CD8-positive, alpha-beta memory T cell (primary cell): Measurements from ENCODE around the gene HOXC11. TPM values are rescaled to one million over a fixed set of nuclear protein-coding genes. Genes with fewer than 3 reads are reported as not detected.
A peak's percentile ranks its signal among the peaks of the same experiment; 100 is the strongest.

Source experiments
- CTCF ChIA-PET: fragments of 350-600 bp; sonication (Branson Sonifier 250); formaldehyde crosslinking; loops from one replicate; lab custom pipeline; 2021; ENCODE audit warnings: antibody characterized with exemption; lab: Charles Lee
- POLR2A ChIA-PET: fragments of 350-600 bp; sonication (Branson Sonifier 250); formaldehyde crosslinking; loops from one replicate; lab custom pipeline; 2021; ENCODE audit warnings: antibody characterized with exemption; lab: Charles Lee
- DNase-seq, 5 donors: peaks; one replicate each; pipeline versions ENCODE4 v3.0.0 to v3.0.0-alpha.2; 2020 to 2022; ENCODE audit warnings: mixed read lengths in 1 of 5
- H3K27ac ChIP-seq: one replicate; pipeline ENCODE4 v1.7.0; 2013; ENCODE audit warnings: low read depth, mild to moderate bottlenecking, low read length, moderate library complexity
- H3K27me3 ChIP-seq: 2 replicates; pipeline ENCODE4 v1.7.0; 2013; ENCODE audit warnings: low read length, mild to moderate bottlenecking; ENCODE audit not compliant: insufficient read depth, poor library complexity, severe bottlenecking
- H3K36me3 ChIP-seq: 2 replicates; pipeline ENCODE4 v1.7.0; 2013; ENCODE audit warnings: mild to moderate bottlenecking, low read length, moderate library complexity; ENCODE audit not compliant: insufficient read depth
- H3K4me1 ChIP-seq: 2 replicates; pipeline ENCODE4 v1.7.0; 2013; ENCODE audit warnings: mild to moderate bottlenecking, low read length, moderate library complexity; ENCODE audit not compliant: insufficient read depth
- H3K4me3 ChIP-seq: 2 replicates; pipeline ENCODE4 v1.7.0; 2013; ENCODE audit warnings: mild to moderate bottlenecking, low read length
- H3K9me3 ChIP-seq: 2 replicates; pipeline ENCODE4 v1.7.0; 2013; ENCODE audit warnings: mild to moderate bottlenecking, low read length
- H3K27ac Mint-ChIP-seq, 8 donors: one replicate each; pipeline ENCODE4 v1.8.0; 2020 to 2021; ENCODE audit warnings: mixed read lengths in 8 of 8, mild to moderate bottlenecking in 6 of 8, inconsistent platforms in 3 of 8, moderate library complexity in 3 of 8
- H3K27me3 Mint-ChIP-seq, 2 donors: one replicate each; pipeline ENCODE4 v1.8.0; 2020 to 2021; ENCODE audit warnings: mixed read lengths in 2 of 2, mild to moderate bottlenecking in 1 of 2, moderate library complexity in 1 of 2
- H3K36me3 Mint-ChIP-seq, 3 donors: one replicate each; pipeline ENCODE4 v1.8.0; 2020 to 2021; ENCODE audit warnings: mixed read lengths in 3 of 3, inconsistent platforms in 1 of 3, mild to moderate bottlenecking in 1 of 3
- H3K4me1 Mint-ChIP-seq, 3 donors: one replicate each; pipeline ENCODE4 v1.8.0; 2020 to 2021; ENCODE audit warnings: mixed read lengths in 3 of 3, inconsistent platforms in 1 of 3, mild to moderate bottlenecking in 1 of 3
- H3K4me3 Mint-ChIP-seq, 7 donors: one replicate each; pipeline ENCODE4 v1.8.0; 2020 to 2021; ENCODE audit warnings: mixed read lengths in 7 of 7, mild to moderate bottlenecking in 6 of 7, moderate library complexity in 4 of 7, inconsistent platforms in 2 of 7
- H3K9me3 Mint-ChIP-seq, 5 donors: one replicate each; pipeline ENCODE4 v1.8.0; 2020 to 2022; ENCODE audit warnings: mixed read lengths in 5 of 5, mild to moderate bottlenecking in 3 of 5, moderate library complexity in 2 of 5, inconsistent platforms in 1 of 5
- polyA plus RNA-seq: library from polyadenylated mRNA; unstranded; fragments of 300-500 nt; fragmentation: Illumina TruSeq; gene quantifications from one replicate; pipeline ENCODE4 v1.2.3, GENCODE V29; 2021
- total RNA-seq, 2 experiments: library from RNA; stranded (reverse); gene quantifications; one replicate each; pipeline ENCODE4 v1.2.3, GENCODE V29; 2021

Gene HOXC11
- total and polyA plus RNA-seq, 3 experiments from 2014 or later, result not detected

DNA sequence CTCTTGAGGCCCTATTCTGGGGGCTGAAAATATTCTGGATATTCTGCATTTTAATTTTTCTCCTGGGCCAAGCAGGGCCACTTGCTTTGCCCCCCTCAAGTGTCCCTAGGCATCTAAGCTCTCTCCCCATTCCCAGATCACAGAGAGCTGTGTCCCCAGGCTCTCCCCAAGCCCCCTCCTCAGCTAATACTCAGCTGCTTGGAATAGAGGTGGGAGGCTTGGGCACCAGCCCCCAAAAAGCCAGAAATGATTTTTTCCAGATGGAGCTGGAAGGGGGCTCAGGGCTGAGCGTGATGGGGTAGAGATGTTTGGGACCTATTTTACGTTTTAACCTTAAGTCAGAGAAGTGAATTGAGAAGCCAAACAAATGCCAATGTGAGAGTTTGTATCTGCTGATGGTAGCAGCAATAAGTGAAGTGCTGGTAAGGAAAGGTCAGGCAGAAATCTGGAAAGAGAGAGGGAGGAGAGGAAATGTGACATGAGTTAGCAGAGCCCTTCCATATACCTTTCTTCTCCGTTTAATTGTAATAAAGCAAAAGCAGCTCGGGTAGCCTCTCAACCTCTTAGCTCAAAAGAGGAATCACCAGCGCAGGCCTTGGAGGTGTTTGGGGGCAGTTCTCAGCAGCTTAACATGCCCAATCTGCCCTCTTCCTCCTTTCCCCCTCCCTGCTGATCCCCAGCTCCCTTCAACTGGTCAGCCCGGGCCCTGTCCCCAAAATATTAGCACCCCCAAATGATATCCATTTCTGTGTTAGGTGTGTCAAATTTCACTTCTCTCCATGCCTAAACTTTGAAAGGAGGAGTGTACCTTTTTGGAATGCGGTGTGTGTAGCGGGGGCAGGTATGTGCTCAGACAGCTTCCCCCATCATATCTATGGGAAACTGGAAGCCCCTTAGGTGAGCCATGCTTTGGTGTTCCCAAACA is 50.3 kb downstream of the HOXC11 start:
- Mint-ChIP-seq H3K27ac (no peak overlapping the region), H3K4me3 (no peak overlapping the region), H3K27me3 (peaks cover 52 to 82% of the 10 kb centered on the region in 2 donors), H3K36me3 (no peaks in the 10 kb centered on the region), H3K4me1 (peaks cover 7 to 12% (median 7%) of the 10 kb centered on the region in 3 donors), H3K9me3 (peaks cover 0 to 1% (median 0%) of the 10 kb centered on the region in 5 donors)
- H3K36me3 ChIP-seq, result no peaks in the 10 kb centered on the region
- no peak overlapping the region for H3K4me3 ChIP-seq
- H3K9me3 ChIP-seq, result no peaks in the 10 kb centered on the region
- POLR2A ChIA-PET, result interaction anchor here (0.5 kb wide), 1 partner anchor 31 kb away, joined by 5 read pairs; the partner anchor contains the start of gene HOXC4
- no peak overlapping the region for H3K27ac ChIP-seq
- peaks cover under 1% of the 10 kb centered on the region for H3K4me1 ChIP-seq
- DNase-seq, result no peak
- H3K27me3 ChIP-seq, result peaks cover 62% of the 10 kb centered on the region
- CTCF ChIA-PET, result interaction anchor here (1.0 to 4.1 kb wide), 5 partner anchors 10 to 191 kb away, joined by 3 to 27 read pairs (median 6); partner anchors contain the start of gene HOXC5

- H3K36me3 Mint-ChIP-seq, result no peaks in the 10 kb centered on the region
- H3K36me3 ChIP-seq, result no peaks in the 10 kb centered on the region
- no peak overlapping the region for H3K4me3 Mint-ChIP-seq
- ChIA-PET CTCF (interaction anchor here (1.0 to 4.1 kb wide), 6 partner anchors 9 to 190 kb away, joined by 3 to 27 read pairs (median 6); partner anchors contain the start of gene HOXC5), POLR2A (no interaction called here)
- no peaks in the 10 kb centered on the region for H3K9me3 ChIP-seq
- H3K4me3 ChIP-seq, result no peak overlapping the region
- peaks cover 55 to 89% of the 10 kb centered on the region in 2 donors for H3K27me3 Mint-ChIP-seq
- peaks cover 5% of the 10 kb centered on the region for H3K4me1 ChIP-seq
- peaks cover 0 to 1% (median 0%) of the 10 kb centered on the region in 5 donors for H3K9me3 Mint-ChIP-seq
- DNase-seq, result no peak
- no peak overlapping the region for H3K27ac ChIP-seq
- H3K27ac Mint-ChIP-seq, result peak overlapping the region in 1 of 8 donors; percentile 14
- H3K27me3 ChIP-seq, result peaks cover 68% of the 10 kb centered on the region
- H3K4me1 Mint-ChIP-seq, result peaks cover 9 to 18% (median 9%) of the 10 kb centered on the region in 3 donors
Measured at GRCh38 chr12:54024127-54024526, 51.2 kb downstream of the HOXC11 start.

- H3K4me1 Mint-ChIP-seq, result peaks cover 11 to 17% (median 13%) of the 10 kb centered on the region in 3 donors
- ChIA-PET CTCF (interaction anchor here (0.8 to 4.1 kb wide), 5 partner anchors 8 to 178 kb away, joined by 3 to 27 read pairs (median 4); partner anchors contain the start of gene HOXC5), POLR2A (no interaction called here)
- no peaks in the 10 kb centered on the region for H3K9me3 ChIP-seq
- peaks cover 67% of the 10 kb centered on the region for H3K27me3 ChIP-seq
- H3K27ac Mint-ChIP-seq, result no peak overlapping the region
- peaks cover 5% of the 10 kb centered on the region for H3K4me1 ChIP-seq
- no peaks in the 10 kb centered on the region for H3K36me3 Mint-ChIP-seq
- no peaks in the 10 kb centered on the region for H3K36me3 ChIP-seq
- peaks cover 56 to 91% of the 10 kb centered on the region in 2 donors for H3K27me3 Mint-ChIP-seq
- no peak for DNase-seq
- H3K4me3 ChIP-seq, result no peak overlapping the region
- no peak overlapping the region for H3K27ac ChIP-seq
- H3K4me3 Mint-ChIP-seq, result no peak overlapping the region
- peaks cover 0 to 1% (median 0%) of the 10 kb centered on the region in 5 donors for H3K9me3 Mint-ChIP-seq
Measured at GRCh38 chr12:54024581-54025305, 51.8 kb downstream of the HOXC11 start.

GRCh38 chr12:54025499-54026405 is 52.8 kb downstream of the HOXC11 start:
- no peak overlapping the region for H3K4me3 Mint-ChIP-seq
- DNase-seq, result no peak
- Histone ChIP-seq H3K4me1 (peaks cover 5% of the 10 kb centered on the region), H3K27me3 (peaks cover 70% of the 10 kb centered on the region), H3K9me3 (no peaks in the 10 kb centered on the region), H3K4me3 (no peak overlapping the region), H3K27ac (no peak overlapping the region), H3K36me3 (no peaks in the 10 kb centered on the region)
- H3K9me3 Mint-ChIP-seq, result no peaks in the 10 kb centered on the region
- ChIA-PET POLR2A (no interaction called here), CTCF (interaction anchor here (0.6 to 1.7 kb wide), 4 partner anchors 20 to 177 kb away, joined by 3 to 4 read pairs (median 3); partner anchors contain the start of gene HOXC9)
- no peaks in the 10 kb centered on the region for H3K36me3 Mint-ChIP-seq
- H3K4me1 Mint-ChIP-seq, result peaks cover 13 to 14% (median 13%) of the 10 kb centered on the region in 3 donors
- H3K27me3 Mint-ChIP-seq, result peaks cover 55 to 94% of the 10 kb centered on the region in 2 donors
- H3K27ac Mint-ChIP-seq, result peak overlapping the region in 1 of 8 donors; percentile 33

- no peak overlapping the region for H3K4me3 Mint-ChIP-seq
- H3K9me3 Mint-ChIP-seq, result no peaks in the 10 kb centered on the region
- H3K4me1 Mint-ChIP-seq, result peaks cover 13 to 14% (median 14%) of the 10 kb centered on the region in 3 donors
- peaks cover 74% of the 10 kb centered on the region for H3K27me3 ChIP-seq
- H3K27me3 Mint-ChIP-seq, result peaks cover 56 to 91% of the 10 kb centered on the region in 2 donors
- H3K27ac Mint-ChIP-seq, result no peak overlapping the region
- no peak overlapping the region for H3K4me3 ChIP-seq
- H3K36me3 Mint-ChIP-seq, result no peaks in the 10 kb centered on the region
- H3K9me3 ChIP-seq, result no peaks in the 10 kb centered on the region
- no peak overlapping the region for H3K27ac ChIP-seq
- ChIA-PET POLR2A (no interaction called here), CTCF (interaction anchor here (0.6 to 2.6 kb wide), 3 partner anchors 21 to 174 kb away, joined by 3 to 12 read pairs (median 3); partner anchors contain the start of gene HOXC9)
- no peaks in the 10 kb centered on the region for H3K36me3 ChIP-seq
- H3K4me1 ChIP-seq, result peaks cover 5% of the 10 kb centered on the region
- DNase-seq, result no peak
Measured at GRCh38 chr12:54026640-54027441, 53.9 kb downstream of the HOXC11 start.
